ENCODE measurements around the gene ANO1.

DNA sequence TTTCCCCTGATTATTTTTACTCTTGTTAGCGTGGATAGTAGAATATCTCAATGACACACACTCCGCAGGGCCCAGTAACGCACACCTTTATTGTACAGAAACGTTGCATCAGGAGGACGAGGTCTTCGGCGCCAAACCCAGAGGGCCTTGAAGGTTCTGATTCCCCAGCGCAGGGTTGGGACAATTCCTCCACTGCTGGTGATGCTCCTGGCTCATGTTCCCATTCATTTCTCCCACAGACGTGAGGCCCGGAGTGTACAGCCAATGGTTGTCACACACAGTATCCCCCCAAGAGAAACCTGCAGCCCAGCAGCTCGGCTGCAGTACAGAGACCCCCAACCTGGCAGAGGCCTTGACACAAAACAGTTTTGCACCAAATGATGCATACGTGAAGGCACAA, 6.1 kb upstream of the ANO1 start:
- TF ChIP-seq, protein P1, sequence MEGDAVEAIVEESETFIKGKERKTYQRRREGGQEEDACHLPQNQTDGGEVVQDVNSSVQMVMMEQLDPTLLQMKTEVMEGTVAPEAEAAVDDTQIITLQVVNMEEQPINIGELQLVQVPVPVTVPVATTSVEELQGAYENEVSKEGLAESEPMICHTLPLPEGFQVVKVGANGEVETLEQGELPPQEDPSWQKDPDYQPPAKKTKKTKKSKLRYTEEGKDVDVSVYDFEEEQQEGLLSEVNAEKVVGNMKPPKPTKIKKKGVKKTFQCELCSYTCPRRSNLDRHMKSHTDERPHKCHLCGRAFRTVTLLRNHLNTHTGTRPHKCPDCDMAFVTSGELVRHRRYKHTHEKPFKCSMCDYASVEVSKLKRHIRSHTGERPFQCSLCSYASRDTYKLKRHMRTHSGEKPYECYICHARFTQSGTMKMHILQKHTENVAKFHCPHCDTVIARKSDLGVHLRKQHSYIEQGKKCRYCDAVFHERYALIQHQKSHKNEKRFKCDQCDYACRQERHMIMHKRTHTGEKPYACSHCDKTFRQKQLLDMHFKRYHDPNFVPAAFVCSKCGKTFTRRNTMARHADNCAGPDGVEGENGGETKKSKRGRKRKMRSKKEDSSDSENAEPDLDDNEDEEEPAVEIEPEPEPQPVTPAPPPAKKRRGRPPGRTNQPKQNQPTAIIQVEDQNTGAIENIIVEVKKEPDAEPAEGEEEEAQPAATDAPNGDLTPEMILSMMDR (IDR thresholded peaks at IDR 0.05), result no peak
- no peak for TF ChIP-seq POLR2A (IDR thresholded peaks at IDR 0.05)
